ENCODE results near the gene CAPRIN1.

- TF ChIP-seq CTCF (IDR thresholded peaks at IDR 0.05 in 8 of 11, conservative IDR thresholded peaks at IDR 0.05 in 3 of 11) (no peak), POLR2A (IDR thresholded peaks at IDR 0.05) (no peak)
Observed at GRCh38 chr11:34049028-34049427, 2.5 kb upstream of the CAPRIN1 start.
